Myocyte (in vitro differentiated cells): Measurements from ENCODE around the gene TET1. TPM values are rescaled to one million over a fixed set of nuclear protein-coding genes. Genes with fewer than 3 reads are reported as not detected.
A peak's percentile ranks its signal among the peaks of the same experiment; 100 is the strongest.
"Not testable (repeated sequence)": the region's sequence is repeated elsewhere in the genome, so short reads cannot be mapped to it uniquely, and the experiment has no call there.

Experiments
- DNase-seq: peaks from one replicate; pipeline ENCODE4 v3.0.0-alpha.2; 2012; ENCODE audit warnings: low read depth
- total RNA-seq: library from RNA; depleted of rRNA; stranded (reverse); fragments of >200 nt; gene quantifications from 2 replicates; pipeline ENCODE4 v1.2.3, GENCODE V29; 2014

The TET1 gene
- total RNA-seq, 1 donor from 2014 or later: 6.0 TPM

- DNase-seq: peak; percentile 74
Measured at GRCh38 chr10:68697106-68697505, 137.0 kb downstream of the TET1 start.

DNA sequence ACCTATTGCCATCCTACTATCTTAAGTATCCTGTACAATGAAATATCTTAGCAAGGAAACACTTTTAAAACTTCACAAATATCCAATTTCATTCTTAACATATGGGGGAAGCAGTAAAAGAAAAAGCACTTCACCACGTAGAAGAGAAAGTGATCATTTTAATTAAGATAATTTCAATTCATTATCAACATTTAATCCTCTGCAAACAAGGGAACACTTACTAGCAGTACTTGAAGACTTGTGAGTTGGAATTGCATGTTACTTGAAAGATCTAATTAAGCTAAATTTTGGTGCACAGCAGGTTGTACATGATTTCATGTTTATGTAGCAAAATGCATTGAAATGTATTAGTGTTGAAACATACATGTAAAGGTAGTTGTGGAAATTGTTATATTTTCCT is 140.1 kb downstream of the TET1 start:
- no peak for DNase-seq

GRCh38 chr10:68705548-68705947 is 145.4 kb downstream of the TET1 start:
- DNase-seq: no peak

DNA sequence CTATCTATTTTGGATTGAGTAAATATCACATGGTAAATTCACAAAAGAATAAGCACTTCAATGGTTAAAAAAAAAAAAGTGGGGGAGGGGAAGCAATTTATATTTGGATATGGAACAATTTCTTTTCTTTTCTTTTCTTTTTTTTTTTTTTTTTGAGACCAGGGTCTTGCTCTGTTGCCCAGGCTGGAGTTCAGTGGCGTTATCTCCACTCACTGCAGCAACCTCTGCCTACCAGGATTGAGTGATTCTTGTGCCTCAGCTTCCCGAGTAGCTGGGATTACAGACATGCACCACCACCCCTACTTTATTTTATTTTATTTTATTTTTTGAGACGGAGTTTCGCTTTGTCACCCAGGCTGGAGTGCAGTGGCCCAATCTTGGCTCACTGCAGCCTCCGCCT is 148.8 kb downstream of the TET1 start:
- DNase-seq: not testable (repeated sequence)

GRCh38 chr10:68713065-68713464 is 152.9 kb downstream of the TET1 start:
- DNase-seq: not testable (repeated sequence)

- no peak for DNase-seq
Measured at GRCh38 chr10:68717435-68717834, 157.3 kb downstream of the TET1 start.

- peak; percentile 99 for DNase-seq
Measured at GRCh38 chr10:68720793-68721672, 160.9 kb downstream of the TET1 start, which contains the start of gene CCAR1. Gene CCAR1 (plus strand): TSS chr10:68721239. CDS start chr10:68722505, 1,266 bp downstream.

DNA sequence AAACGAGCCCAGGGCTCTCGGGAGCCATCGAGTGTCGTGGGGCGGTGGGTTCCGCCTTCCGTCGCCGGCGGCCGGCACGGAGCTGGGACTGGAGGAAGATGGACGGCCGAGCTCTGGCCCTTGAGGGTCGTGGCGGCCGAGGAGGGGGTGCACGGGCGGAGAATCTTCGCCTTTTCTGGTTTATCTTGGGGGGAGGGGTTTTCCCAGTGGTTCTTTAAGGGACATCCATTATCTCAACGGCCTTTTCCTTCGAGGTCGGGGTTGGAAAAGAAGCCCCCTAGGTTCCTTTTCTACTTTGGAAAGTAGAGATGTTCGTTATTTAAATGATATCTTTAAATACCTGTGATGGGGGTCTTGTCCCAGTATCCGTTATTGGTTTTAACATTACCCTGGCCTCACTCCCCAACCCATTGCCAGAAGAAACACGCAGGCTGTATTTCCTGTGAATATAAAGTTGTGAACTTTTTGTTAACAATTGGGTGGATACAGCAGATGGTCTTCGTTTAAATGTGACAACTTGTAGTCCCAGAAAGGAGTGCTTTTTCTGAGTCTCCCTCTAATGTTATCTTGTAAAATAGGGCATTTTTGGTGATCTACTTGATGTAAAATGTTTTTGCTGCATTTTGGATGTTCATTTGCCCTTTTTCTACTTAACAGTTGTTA is 161.7 kb downstream of the TET1 start:
- peak; percentile 6 for DNase-seq

DNA sequence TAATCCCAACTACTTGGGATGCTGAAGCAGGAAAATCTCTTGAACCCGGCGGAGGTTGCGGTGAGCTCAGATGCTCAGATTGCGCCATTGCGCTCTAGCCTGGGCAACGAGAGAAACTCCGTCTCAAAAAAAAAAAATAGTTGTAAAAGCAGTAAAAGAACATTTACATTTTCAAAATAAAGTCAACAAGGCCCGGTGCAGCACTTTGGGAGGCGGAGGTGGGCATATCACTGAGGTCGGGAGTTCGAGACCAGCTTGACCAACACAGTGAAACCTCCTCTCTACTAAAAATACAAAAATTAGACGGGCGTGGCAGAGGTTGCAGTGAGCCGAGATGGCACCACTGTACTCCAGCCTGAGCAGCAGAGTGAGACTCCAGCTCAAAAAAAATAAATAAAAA is 164.9 kb downstream of the TET1 start:
- DNase-seq: no peak

- DNase-seq: peak; percentile 50
Measured at GRCh38 chr10:68727146-68727545, 167.0 kb downstream of the TET1 start.

DNA sequence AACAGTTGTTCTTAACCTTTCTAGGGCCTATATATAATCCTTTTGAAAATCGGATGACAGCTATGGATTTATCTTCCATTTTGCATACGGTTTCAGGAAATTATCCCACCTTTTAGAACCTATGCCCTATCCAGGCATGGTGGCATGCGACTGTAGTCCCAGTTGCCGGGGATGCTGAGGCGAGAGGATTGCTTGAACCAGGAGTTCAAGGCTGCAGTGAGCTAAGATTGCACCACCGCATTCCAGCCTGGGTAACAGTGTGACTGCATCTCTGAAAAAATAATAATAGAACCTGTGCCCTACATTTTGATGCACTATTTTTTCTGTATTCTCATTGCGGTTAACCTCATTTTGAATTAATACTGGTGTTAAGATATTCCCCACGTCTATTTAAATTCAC is 172.5 kb downstream of the TET1 start:
- DNase-seq: no peak

DNA sequence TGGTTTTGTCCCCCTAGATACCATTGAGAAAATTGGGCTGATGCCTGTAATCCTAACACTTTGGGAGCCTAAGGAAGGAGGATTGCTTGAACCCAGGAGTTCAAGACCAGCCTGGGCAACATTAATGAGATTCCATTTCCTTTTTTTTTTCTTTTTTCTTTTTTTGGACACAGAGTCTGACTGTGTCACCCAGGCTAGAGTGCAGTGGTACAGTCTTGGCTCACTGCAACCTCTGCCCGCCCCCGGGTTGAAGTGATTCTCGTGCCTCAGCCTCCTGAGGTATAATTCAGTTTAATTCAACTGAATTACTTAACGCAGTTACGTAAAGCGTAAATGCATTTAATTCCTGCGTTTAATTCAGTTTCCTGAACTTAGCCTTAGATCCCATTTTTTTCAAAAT is 174.2 kb downstream of the TET1 start:
- DNase-seq: no peak

DNA sequence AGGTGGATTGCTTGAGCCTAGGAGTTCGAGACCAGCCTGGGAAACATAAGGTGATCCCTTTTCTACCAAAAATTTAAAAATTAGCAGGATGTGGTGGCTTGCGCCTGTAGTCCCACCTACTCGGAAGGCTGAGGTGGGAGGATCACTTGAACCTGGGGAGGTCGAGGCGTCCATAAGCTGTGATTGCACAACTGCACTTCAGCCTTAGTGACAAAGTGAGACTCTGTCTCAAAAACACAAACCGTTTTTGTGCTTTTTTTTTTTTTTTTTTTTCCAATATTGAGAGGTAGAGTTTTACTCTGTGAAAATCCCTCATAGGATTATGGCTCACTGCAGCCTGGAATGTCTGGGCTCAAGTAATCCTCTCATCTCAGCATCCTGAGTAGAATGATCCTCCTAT is 175.0 kb downstream of the TET1 start:
- no peak for DNase-seq

DNA sequence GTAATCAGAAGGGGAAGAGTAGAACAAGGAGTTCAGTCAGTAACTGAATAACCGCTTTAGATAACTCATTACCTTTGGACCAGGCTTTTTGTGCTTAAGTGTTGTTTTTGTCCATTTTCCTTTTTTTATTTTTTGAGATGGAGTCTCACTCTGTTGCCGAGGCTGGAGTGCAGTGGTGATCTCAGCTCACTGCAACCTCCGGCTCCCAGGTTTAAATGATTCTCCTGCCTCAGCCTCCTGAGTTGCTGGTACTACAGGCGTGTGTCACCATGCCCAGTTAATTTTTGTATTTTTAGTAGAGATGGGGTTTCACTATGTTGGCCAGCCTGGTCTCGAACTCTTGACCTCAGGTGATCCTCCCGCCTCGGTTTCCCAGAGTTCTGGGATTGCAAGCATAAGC is 175.6 kb downstream of the TET1 start:
- DNase-seq: not testable (repeated sequence)

DNA sequence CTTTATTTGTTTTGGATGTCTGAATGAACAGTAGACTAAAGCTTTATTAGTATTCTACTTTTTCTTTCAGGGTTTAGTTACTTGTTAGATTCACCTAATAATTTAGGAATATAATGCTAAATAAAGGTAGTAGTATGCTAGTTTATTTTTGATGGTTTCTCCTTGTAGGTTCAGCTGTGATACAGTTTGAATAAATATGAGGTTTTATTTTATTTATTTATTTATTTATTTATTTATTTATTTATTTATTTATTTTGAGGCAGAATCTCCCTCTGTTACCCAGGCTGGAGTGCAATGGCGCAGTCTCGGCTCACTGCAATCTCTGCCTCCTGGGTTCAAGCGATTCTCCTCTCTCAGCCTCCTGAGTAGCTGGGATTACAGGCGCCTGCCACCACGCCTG is 180.5 kb downstream of the TET1 start:
- DNase-seq: not testable (repeated sequence)

DNA sequence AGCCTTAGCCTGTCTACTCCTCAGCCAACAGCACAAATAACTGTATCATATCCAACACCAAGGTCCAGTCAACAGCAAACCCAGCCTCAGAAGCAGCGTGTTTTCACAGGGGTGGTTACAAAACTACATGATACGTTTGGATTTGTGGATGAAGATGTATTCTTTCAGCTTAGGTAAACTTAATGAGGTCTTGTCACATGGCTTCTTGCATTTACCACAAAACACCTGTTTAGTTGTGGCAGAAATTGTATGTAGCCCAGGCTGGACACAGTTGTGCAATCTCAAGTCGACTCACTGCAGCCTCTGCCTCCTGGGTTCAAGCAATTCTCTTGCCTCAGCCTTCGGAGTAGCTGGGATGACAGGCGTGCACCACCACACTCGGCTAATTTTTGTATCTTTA is 182.3 kb downstream of the TET1 start:
- DNase-seq: peak; percentile 34

Other genes with a start within 250 kb of the TET1 start
- gene HNRNPH3, start 228.3 kb upstream of the TET1 start, total RNA-seq: 19.3 and 22.0 TPM in 2 replicates
- gene PBLD, start 227.4 kb upstream of the TET1 start, total RNA-seq: 9.2 and 10.5 TPM in 2 replicates
- 11.3 and 14.8 TPM in 2 replicates for gene RUFY2, start 153.1 kb upstream of the TET1 start, total RNA-seq
- gene DNA2, start 88.4 kb upstream of the TET1 start, total RNA-seq: 4.1 and 5.2 TPM in 2 replicates
- 12.6 and 17.6 TPM in 2 replicates for gene SLC25A16, start 32.8 kb upstream of the TET1 start, total RNA-seq
- gene CCAR1, start 160.9 kb downstream of the TET1 start, total RNA-seq: 42.1 and 44.2 TPM in 2 replicates